ENCODE measurements around the gene ZNF275.
"Not testable (repeated sequence)": the region's sequence is repeated elsewhere in the genome, so short reads cannot be mapped to it uniquely, and the experiment has no call there.

DNA sequence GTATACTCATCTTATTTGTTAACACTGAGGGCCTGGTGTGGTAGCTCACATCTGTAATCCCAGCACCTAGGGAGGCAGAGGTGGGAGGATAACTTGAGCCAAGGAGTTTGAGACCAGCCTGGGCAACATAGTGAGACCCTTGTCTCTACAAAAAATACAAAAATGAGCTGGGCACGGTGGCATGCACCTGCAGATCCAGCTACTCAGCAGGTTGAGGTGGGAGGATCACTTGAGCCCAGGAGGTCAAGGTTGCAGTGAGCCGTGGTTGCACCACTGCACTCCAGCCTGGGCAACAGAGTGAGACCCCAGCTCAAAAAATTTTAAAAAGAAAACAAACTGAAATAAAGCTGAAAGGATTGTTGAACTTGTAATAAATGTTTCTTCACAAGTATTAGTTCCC lies 51.0 kb downstream of the ZNF275 start:
- TF ChIP-seq, protein P1, sequence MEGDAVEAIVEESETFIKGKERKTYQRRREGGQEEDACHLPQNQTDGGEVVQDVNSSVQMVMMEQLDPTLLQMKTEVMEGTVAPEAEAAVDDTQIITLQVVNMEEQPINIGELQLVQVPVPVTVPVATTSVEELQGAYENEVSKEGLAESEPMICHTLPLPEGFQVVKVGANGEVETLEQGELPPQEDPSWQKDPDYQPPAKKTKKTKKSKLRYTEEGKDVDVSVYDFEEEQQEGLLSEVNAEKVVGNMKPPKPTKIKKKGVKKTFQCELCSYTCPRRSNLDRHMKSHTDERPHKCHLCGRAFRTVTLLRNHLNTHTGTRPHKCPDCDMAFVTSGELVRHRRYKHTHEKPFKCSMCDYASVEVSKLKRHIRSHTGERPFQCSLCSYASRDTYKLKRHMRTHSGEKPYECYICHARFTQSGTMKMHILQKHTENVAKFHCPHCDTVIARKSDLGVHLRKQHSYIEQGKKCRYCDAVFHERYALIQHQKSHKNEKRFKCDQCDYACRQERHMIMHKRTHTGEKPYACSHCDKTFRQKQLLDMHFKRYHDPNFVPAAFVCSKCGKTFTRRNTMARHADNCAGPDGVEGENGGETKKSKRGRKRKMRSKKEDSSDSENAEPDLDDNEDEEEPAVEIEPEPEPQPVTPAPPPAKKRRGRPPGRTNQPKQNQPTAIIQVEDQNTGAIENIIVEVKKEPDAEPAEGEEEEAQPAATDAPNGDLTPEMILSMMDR (IDR thresholded peaks at IDR 0.05; ENCODE audit: poor library complexity, severe bottlenecking), result not testable (repeated sequence)
- TF ChIP-seq RAD21 (conservative IDR thresholded peaks at IDR 0.05); EZH2 (IDR thresholded peaks at IDR 0.05; ENCODE audit: borderline replicate concordance, insufficient read depth, low read length, poor library complexity, severe bottlenecking): not testable (repeated sequence)
- TF ChIP-seq, protein P2, sequence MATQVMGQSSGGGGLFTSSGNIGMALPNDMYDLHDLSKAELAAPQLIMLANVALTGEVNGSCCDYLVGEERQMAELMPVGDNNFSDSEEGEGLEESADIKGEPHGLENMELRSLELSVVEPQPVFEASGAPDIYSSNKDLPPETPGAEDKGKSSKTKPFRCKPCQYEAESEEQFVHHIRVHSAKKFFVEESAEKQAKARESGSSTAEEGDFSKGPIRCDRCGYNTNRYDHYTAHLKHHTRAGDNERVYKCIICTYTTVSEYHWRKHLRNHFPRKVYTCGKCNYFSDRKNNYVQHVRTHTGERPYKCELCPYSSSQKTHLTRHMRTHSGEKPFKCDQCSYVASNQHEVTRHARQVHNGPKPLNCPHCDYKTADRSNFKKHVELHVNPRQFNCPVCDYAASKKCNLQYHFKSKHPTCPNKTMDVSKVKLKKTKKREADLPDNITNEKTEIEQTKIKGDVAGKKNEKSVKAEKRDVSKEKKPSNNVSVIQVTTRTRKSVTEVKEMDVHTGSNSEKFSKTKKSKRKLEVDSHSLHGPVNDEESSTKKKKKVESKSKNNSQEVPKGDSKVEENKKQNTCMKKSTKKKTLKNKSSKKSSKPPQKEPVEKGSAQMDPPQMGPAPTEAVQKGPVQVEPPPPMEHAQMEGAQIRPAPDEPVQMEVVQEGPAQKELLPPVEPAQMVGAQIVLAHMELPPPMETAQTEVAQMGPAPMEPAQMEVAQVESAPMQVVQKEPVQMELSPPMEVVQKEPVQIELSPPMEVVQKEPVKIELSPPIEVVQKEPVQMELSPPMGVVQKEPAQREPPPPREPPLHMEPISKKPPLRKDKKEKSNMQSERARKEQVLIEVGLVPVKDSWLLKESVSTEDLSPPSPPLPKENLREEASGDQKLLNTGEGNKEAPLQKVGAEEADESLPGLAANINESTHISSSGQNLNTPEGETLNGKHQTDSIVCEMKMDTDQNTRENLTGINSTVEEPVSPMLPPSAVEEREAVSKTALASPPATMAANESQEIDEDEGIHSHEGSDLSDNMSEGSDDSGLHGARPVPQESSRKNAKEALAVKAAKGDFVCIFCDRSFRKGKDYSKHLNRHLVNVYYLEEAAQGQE (IDR thresholded peaks at IDR 0.05; ENCODE audit: borderline replicate concordance), result not testable (repeated sequence)
